ENCODE measurements around the gene COPS9. TPM values are rescaled to one million over a fixed set of nuclear protein-coding genes. Genes with fewer than 3 reads are reported as not detected.

The COPS9 gene
- total RNA-seq, 1 experiment from 2014 or later, result 134 TPM

- intact Hi-C loops (cut with micrococcal nuclease; ENCODE audit: unreplicated experiment) (no loop called here), in situ Hi-C loops (cut with HindIII; ENCODE audit: low pct_unique_long_range_greater_than_20kb, low sequenced_read_pairs) (no loop called here)
- H3K4me3 ChIP-seq (ENCODE audit: low read depth in 2 of 2, low read length in 2 of 2), result no peak overlapping the region
- H3K9me3 ChIP-seq (ENCODE audit: control insufficient read depth, insufficient read depth, low read depth, low read length), result no peaks in the 10 kb centered on the region
- POLR2A ChIA-PET, result no interaction called here
- BruUV-seq (replicated peaks), result no TSS peak
- TF ChIP-seq POLR2AphosphoS5 (IDR thresholded peaks at IDR 0.05; ENCODE audit: low read depth, low read length) (no peak), TCF7L2 (IDR thresholded peaks at IDR 0.05; ENCODE audit: low read depth, low read length) (no peak), SIN3A (IDR thresholded peaks at IDR 0.05; ENCODE audit: borderline replicate concordance, insufficient read depth, low read depth, low read length) (no peak), REST (IDR thresholded peaks at IDR 0.05; ENCODE audit: insufficient read depth in 1 of 2, low read depth in 2 of 2, low read length in 1 of 2) (no peak)
- TF ChIP-seq, protein P1, sequence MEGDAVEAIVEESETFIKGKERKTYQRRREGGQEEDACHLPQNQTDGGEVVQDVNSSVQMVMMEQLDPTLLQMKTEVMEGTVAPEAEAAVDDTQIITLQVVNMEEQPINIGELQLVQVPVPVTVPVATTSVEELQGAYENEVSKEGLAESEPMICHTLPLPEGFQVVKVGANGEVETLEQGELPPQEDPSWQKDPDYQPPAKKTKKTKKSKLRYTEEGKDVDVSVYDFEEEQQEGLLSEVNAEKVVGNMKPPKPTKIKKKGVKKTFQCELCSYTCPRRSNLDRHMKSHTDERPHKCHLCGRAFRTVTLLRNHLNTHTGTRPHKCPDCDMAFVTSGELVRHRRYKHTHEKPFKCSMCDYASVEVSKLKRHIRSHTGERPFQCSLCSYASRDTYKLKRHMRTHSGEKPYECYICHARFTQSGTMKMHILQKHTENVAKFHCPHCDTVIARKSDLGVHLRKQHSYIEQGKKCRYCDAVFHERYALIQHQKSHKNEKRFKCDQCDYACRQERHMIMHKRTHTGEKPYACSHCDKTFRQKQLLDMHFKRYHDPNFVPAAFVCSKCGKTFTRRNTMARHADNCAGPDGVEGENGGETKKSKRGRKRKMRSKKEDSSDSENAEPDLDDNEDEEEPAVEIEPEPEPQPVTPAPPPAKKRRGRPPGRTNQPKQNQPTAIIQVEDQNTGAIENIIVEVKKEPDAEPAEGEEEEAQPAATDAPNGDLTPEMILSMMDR (IDR thresholded peaks at IDR 0.05), result no peak
- H3K4me1 ChIP-seq (ENCODE audit: control insufficient read depth, insufficient read depth, low read length), result no peaks in the 10 kb centered on the region
- no peaks in the 10 kb centered on the region for H3K36me3 ChIP-seq (ENCODE audit: control insufficient read depth, insufficient read depth, low read length)
- H3K27me3 ChIP-seq (ENCODE audit: control insufficient read depth, insufficient read depth, low read length), result no peaks in the 10 kb centered on the region
- ATAC-seq, result no peak
- CTCF ChIA-PET, result no interaction called here
- no peak for DNase-seq (ENCODE audit: low read depth, low spot score)
- no peak overlapping the region for H3K27ac ChIP-seq (ENCODE audit: low read length)
These were observed 26.4 kb upstream of the COPS9 start for GRCh38 chr2:240162531-240162930.

DNA sequence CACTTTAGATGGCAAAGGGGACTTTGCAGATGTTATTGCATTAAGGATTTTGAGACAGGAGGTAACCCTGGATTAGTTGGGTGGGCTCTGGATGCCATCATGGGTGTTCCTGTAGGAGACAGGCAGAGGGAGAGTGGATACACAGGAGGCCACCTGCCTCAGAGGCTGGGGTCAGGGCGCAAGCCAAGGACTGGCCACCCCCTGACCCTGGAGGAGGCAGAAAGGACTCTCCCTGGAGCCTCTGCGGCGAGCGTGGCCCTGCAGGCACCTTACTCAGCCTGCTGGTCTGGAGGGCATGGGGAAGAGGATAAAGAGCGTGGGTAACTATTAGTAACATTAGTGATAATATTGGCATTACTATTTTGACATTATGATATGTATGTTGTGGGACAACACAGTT lies 25.9 kb upstream of the COPS9 start:
- POLR2A ChIA-PET, result no interaction called here
- H3K9me3 ChIP-seq (ENCODE audit: control insufficient read depth, insufficient read depth, low read depth, low read length), result no peaks in the 10 kb centered on the region
- H3K27me3 ChIP-seq (ENCODE audit: control insufficient read depth, insufficient read depth, low read length), result no peaks in the 10 kb centered on the region
- ATAC-seq (no peak), DNase-seq (ENCODE audit: low read depth, low spot score) (no peak)
- H3K4me3 ChIP-seq (ENCODE audit: low read depth in 2 of 2, low read length in 2 of 2), result no peak overlapping the region
- TF ChIP-seq SIN3A (IDR thresholded peaks at IDR 0.05; ENCODE audit: borderline replicate concordance, insufficient read depth, low read depth, low read length), result no peak
- in situ Hi-C loops (cut with HindIII; ENCODE audit: low pct_unique_long_range_greater_than_20kb, low sequenced_read_pairs) (no loop called here), intact Hi-C loops (cut with micrococcal nuclease; ENCODE audit: unreplicated experiment) (no loop called here)
- H3K4me1 ChIP-seq (ENCODE audit: control insufficient read depth, insufficient read depth, low read length), result no peaks in the 10 kb centered on the region
- CTCF ChIA-PET, result no interaction called here
- H3K27ac ChIP-seq (ENCODE audit: low read length), result no peak overlapping the region
- no TSS peak for BruUV-seq (replicated peaks)
- H3K36me3 ChIP-seq (ENCODE audit: control insufficient read depth, insufficient read depth, low read length), result no peaks in the 10 kb centered on the region

DNA sequence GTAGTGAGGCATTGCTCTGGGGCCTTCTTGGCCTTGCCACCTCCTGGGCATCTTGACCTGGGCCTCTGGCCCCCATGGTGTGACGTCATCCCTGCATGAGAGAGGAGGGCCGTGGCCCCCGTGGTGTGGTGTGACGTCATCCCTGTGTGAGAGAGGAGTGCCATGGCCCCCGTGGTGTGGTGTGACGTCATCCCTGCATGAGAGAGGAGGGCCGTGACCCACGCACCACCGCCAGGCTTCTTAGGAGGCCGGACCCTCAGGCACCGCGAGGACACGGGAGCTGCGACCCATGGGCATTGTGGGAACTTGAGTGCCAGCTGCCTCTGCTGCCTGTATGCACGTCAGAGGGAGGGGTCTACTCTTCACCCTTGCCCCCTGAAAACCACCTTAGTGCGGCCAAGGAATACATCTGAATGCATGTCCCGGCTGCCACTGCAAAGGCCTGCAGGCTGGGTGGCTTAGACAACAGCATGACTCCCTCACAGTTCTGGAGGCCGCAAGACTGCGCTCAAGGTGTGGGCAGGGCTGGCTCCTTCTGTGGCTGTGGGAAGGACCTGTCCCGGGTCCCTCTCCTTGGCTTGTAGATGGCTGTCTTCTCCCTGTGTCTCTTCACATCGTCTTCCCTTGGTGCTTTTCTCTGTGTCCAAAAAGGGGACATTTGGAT lies 25.1 kb upstream of the COPS9 start:
- CTCF ChIA-PET, result no interaction called here
- in situ Hi-C loops (cut with HindIII; ENCODE audit: low pct_unique_long_range_greater_than_20kb, low sequenced_read_pairs), result no loop called here
- no peak overlapping the region for H3K27ac ChIP-seq (ENCODE audit: low read length)
- DNase-seq (ENCODE audit: low read depth, low spot score), result no peak
- H3K4me1 ChIP-seq (ENCODE audit: control insufficient read depth, insufficient read depth, low read length), result no peaks in the 10 kb centered on the region
- H3K36me3 ChIP-seq (ENCODE audit: control insufficient read depth, insufficient read depth, low read length), result no peaks in the 10 kb centered on the region
- no peaks in the 10 kb centered on the region for H3K9me3 ChIP-seq (ENCODE audit: control insufficient read depth, insufficient read depth, low read depth, low read length)
- BruUV-seq (replicated peaks), result no TSS peak
- no peak for ATAC-seq
- H3K4me3 ChIP-seq (ENCODE audit: low read depth in 2 of 2, low read length in 2 of 2), result no peak overlapping the region
- intact Hi-C loops (cut with micrococcal nuclease; ENCODE audit: unreplicated experiment), result no loop called here
- TF ChIP-seq POLR2AphosphoS5 (IDR thresholded peaks at IDR 0.05; ENCODE audit: low read depth, low read length) (no peak), TCF7L2 (IDR thresholded peaks at IDR 0.05; ENCODE audit: low read depth, low read length) (no peak), REST (IDR thresholded peaks at IDR 0.05; ENCODE audit: insufficient read depth in 1 of 2, low read depth in 2 of 2, low read length in 1 of 2) (no peak), SIN3A (IDR thresholded peaks at IDR 0.05; ENCODE audit: borderline replicate concordance, insufficient read depth, low read depth, low read length) (no peak)
- TF ChIP-seq, protein P1 (IDR thresholded peaks at IDR 0.05), result no peak
- POLR2A ChIA-PET, result no interaction called here
- no peaks in the 10 kb centered on the region for H3K27me3 ChIP-seq (ENCODE audit: control insufficient read depth, insufficient read depth, low read length)
